ENCODE results near the gene SIX3.

SIX3 gene

GRCh38 chr2:44959855-44960254, 18.4 kb downstream of the SIX3 start:
- DNase-seq: no peak

GRCh38 chr2:44960871-44961270, 19.4 kb downstream of the SIX3 start:
- no peak for DNase-seq

GRCh38 chr2:44962176-44962695, 20.7 kb downstream of the SIX3 start:
- DNase-seq: no peak

- peak; percentile 88 for DNase-seq
Observed at GRCh38 chr2:44964752-44965236, 23.3 kb downstream of the SIX3 start.

- no peak for DNase-seq
Observed at GRCh38 chr2:44965684-44966083, 24.2 kb downstream of the SIX3 start.

- DNase-seq: no peak
Observed at GRCh38 chr2:44967056-44967455, 25.6 kb downstream of the SIX3 start.

GRCh38 chr2:44967727-44968432, 26.4 kb downstream of the SIX3 start:
- DNase-seq: no peak

- DNase-seq: no peak
Observed at GRCh38 chr2:44969936-44970335, 28.4 kb downstream of the SIX3 start.

- DNase-seq: no peak
Observed at GRCh38 chr2:44970846-44971450, 29.4 kb downstream of the SIX3 start.

GRCh38 chr2:44972771-44973535, 31.5 kb downstream of the SIX3 start:
- peak; percentile 39 for DNase-seq

GRCh38 chr2:44974064-44974715, 32.7 kb downstream of the SIX3 start:
- DNase-seq: peak; percentile 96

GRCh38 chr2:44975571-44976450, 34.3 kb downstream of the SIX3 start:
- DNase-seq: no peak

- no peak for DNase-seq
Observed at GRCh38 chr2:44979581-44979980, 38.1 kb downstream of the SIX3 start.

GRCh38 chr2:44980751-44981713, 39.5 kb downstream of the SIX3 start:
- DNase-seq: no peak

GRCh38 chr2:44981714-44982108, 40.2 kb downstream of the SIX3 start:
- peak; percentile 89 for DNase-seq

GRCh38 chr2:44983836-44984604, 42.5 kb downstream of the SIX3 start:
- DNase-seq: no peak

GRCh38 chr2:44989176-44989575, 47.7 kb downstream of the SIX3 start:
- DNase-seq: no peak

GRCh38 chr2:44994377-44994776, 52.9 kb downstream of the SIX3 start:
- DNase-seq: no peak

Measured in NCI-H82 (cell line).